ENCODE measurements around the gene ILKAP. TPM values are rescaled to one million over a fixed set of nuclear protein-coding genes. Genes with fewer than 3 reads are reported as not detected.
A peak's percentile ranks its signal among the peaks of the same experiment; 100 is the strongest.

The ILKAP gene
- total RNA-seq, 3 donors from 2014 or later, result 33.2 to 55.7 (median 39.9) TPM

GRCh38 chr2:238127165-238128060 lies 76.1 kb downstream of the ILKAP start:
- Histone ChIP-seq H3K36me3 (ENCODE audit: low read depth) (no peaks in the 10 kb centered on the region), H3K4me3 (no peak overlapping the region), H3K4me1 (ENCODE audit: low read depth) (no peaks in the 10 kb centered on the region), H3K9me3 (no peaks in the 10 kb centered on the region)
- intact Hi-C loops (cut with DNase I, micrococcal nuclease), result no loop called here
- DNase-seq, result peak; percentile 22 to 60 (median 34)
- no peak for TF ChIP-seq CTCF (IDR thresholded peaks at IDR 0.05)
- peak; percentile 59 for ATAC-seq

DNA sequence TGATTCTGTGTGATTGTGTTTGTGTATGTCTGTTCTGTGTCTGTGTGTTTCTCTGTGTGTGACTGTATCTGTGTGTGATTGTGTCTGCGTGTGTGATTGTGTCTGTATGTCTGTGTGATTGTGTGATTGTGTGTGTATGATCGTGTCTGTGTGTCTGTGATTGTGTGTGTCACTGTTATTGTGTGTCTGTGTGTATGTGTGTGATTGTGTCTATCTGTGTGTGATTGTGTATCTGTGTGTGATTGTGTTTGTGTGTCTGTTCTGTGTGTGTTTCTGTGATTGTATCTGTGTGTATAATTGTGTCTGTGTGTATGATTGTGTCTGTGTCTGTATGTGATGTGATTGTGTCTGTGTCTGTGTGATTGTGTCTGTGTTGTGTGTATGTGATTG lies 76.7 kb downstream of the ILKAP start:
- no peak overlapping the region for H3K4me3 ChIP-seq
- no peak for ATAC-seq
- H3K4me1 ChIP-seq (ENCODE audit: low read depth), result no peaks in the 10 kb centered on the region
- TF ChIP-seq CTCF (IDR thresholded peaks at IDR 0.05), result no peak
- intact Hi-C loops (cut with DNase I, micrococcal nuclease), result no loop called here
- DNase-seq, result no peak
- H3K36me3 ChIP-seq (ENCODE audit: low read depth), result no peaks in the 10 kb centered on the region
- H3K9me3 ChIP-seq, result no peaks in the 10 kb centered on the region

DNA sequence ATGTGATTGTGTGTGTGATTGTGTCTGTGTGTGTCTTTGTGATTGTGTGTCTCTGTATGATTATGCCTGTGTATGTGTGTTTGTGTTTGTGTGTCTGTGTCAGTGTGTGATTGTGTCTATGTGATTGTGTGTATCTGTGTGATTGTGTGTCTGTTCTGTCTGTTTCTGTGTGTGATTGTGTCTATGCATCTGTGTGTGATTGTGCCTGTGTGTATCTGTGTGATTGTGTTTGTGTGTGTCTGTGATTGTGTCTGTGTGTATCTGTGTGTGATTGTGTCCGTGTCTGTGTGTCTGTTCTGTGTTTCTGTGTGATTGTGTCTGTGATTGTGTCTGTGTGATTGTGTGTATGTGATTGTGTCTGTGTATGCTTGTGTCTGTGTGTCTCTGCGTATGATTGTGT lies 77.2 kb downstream of the ILKAP start:
- Histone ChIP-seq H3K4me1 (ENCODE audit: low read depth) (no peaks in the 10 kb centered on the region), H3K4me3 (no peak overlapping the region), H3K9me3 (no peaks in the 10 kb centered on the region), H3K36me3 (ENCODE audit: low read depth) (no peaks in the 10 kb centered on the region)
- no peak for DNase-seq
- no peak for TF ChIP-seq CTCF (IDR thresholded peaks at IDR 0.05)
- ATAC-seq, result no peak
- intact Hi-C loops (cut with DNase I, micrococcal nuclease), result no loop called here

DNA sequence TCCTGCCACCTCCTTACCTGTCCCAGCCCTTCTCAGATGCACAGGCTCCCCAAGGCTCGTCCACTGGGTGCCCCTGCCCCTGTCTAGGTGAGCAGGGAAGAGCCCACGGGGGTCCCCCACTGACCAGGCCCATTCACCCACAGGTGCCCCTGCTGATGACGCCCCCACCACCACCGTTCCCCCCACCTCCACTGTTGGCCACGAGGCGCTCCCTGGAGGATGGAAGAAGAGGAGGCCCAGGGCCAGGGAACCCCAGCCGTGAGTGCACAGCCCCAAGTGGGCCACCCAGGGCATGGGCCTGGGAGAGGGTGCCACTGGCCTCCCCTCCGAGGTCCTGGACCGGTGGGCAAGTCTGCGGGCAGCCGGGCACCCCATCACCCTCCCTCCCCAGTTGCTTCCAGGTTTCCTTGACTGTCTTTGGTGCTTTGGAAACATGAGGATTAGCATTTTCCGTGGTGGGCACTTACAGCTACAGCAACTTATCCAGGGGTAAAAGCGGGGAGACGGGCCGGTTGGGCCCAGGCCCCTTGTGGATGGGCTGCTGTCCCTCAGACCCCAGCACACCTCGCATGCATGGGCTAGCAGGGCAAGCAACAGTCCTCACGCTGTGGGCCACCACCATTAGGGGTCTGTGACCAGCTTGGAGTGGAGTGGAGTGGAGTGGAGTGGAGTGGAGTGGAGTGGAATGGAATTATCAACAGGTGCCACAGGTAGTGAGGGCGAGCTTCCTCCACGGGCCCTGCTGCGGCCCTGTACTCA lies 78.2 kb downstream of the ILKAP start:
- no peak overlapping the region for H3K4me3 ChIP-seq
- intact Hi-C loops (cut with DNase I, micrococcal nuclease), result no loop called here
- H3K9me3 ChIP-seq, result no peaks in the 10 kb centered on the region
- no peak for TF ChIP-seq CTCF (IDR thresholded peaks at IDR 0.05)
- ATAC-seq (no peak), DNase-seq (peak in 2 of 3 donors; percentile 11 to 32)
- no peaks in the 10 kb centered on the region for H3K36me3 ChIP-seq (ENCODE audit: low read depth)
- H3K4me1 ChIP-seq (ENCODE audit: low read depth), result no peaks in the 10 kb centered on the region

- ATAC-seq (no peak), DNase-seq (peak in 1 of 3 donors; percentile 4)
- Histone ChIP-seq H3K4me3 (no peak overlapping the region), H3K9me3 (no peaks in the 10 kb centered on the region), H3K36me3 (ENCODE audit: low read depth) (no peaks in the 10 kb centered on the region), H3K4me1 (ENCODE audit: low read depth) (no peaks in the 10 kb centered on the region)
- intact Hi-C loops (cut with DNase I, micrococcal nuclease), result no loop called here
- TF ChIP-seq CTCF (IDR thresholded peaks at IDR 0.05), result no peak
These were observed 78.9 kb downstream of the ILKAP start for GRCh38 chr2:238124488-238125126.
